Uterus (tissue), 2 donors: ENCODE data around the gene TBP.

Source experiments
- CTCF ChIP-seq, 4 experiments: fragments of 200-600 bp in 2 of 4; fragments of 450-650 bp in 2 of 4; sonication (generic) in 2 of 4; IDR thresholded peaks; one replicate each; pipeline ENCODE4 v1.5.1; 2016 to 2019; ENCODE audit warnings: antibody characterized with exemption in 4 of 4, mild to moderate bottlenecking in 2 of 4, moderate library complexity in 1 of 4
- POLR2A ChIP-seq, 2 donors: fragments of 450-650 bp; IDR thresholded peaks; one replicate each; pipeline ENCODE4 v1.6.1; 2016; ENCODE audit warnings: antibody characterized with exemption in 2 of 2, mild to moderate bottlenecking in 1 of 2, moderate library complexity in 1 of 2

DNA sequence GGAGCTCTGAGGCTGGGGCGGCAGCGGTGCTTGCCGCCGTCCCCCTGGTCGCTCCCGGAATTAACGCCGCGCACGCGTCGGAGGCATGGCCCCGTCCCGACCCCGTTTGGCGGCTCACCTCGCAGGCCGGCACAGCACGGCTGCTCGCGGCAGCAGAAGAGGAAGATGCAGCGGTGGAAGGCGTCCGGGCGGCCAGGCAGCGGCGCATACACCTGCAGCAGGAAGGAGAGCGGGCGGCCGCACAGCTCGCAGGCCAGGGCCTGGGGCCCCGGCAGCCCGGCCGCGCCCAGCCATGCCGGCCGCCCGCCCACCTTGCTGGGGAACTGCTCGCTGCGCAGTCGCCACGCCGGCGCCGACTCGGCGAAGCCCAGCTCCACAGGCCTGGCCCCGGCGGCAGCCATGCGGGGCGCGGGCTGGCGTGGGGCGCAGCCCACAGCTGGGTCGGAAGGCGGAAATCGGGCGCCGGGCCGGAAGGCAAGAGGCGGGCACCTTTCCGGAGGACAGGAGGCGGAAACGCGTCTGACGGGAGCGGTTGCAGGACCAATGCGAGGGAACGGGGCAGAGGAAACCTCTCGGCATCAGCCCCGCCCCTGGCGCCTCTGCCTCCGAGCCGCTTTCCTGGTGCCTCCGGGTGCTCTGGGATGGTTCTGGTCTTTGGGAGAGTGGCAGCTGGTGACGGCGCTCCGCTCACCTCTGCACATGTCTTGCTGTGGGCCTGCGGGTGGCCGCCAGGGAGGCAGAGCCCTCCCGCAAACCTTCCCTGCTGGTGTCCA lies 30.2 kb downstream of the TBP start, which contains the start of gene PDCD2:
- peak in 1 of 4 experiments; percentile 3 for TF ChIP-seq CTCF (IDR thresholded peaks at IDR 0.05)
- peak in 1 of 2 donors; percentile 78 for TF ChIP-seq POLR2A (IDR thresholded peaks at IDR 0.05)
